GM13977 (cell line): Measurements from ENCODE around the gene PSME1.

Source experiments
- DNase-seq: peaks from one replicate; pipeline ENCODE4 v3.0.0; 2012; ENCODE audit warnings: low spot score
- CTCF ChIP-seq: IDR thresholded peaks from 2 replicates; pipeline ENCODE4 v1.5.1; 2012; ENCODE audit warnings: mild to moderate bottlenecking, control low read depth; ENCODE audit not compliant: insufficient read depth; ENCODE audit errors: extremely low read depth, missing control alignments
- in situ Hi-C: fragments of 300-500 bp; cut with MboI; formaldehyde crosslinking; loops from one replicate; pipeline ENCODE4 v1.12.0; 2022; ENCODE audit warnings: low sequenced_read_pairs, low pct_unique_long_range_greater_than_20kb, mixed read lengths, inconsistent platforms; ENCODE audit not compliant: unreplicated experiment

PSME1 gene

GRCh38 chr14:24093207-24093900, 42.6 kb upstream of the PSME1 start:
- in situ Hi-C loops = loop anchor here (25.0 kb wide), 1 partner anchor 106 kb away; the partner anchor contains the start of gene DHRS4L2
- TF ChIP-seq CTCF = no peak
- no peak for DNase-seq

GRCh38 chr14:24093901-24094840, 41.8 kb upstream of the PSME1 start, which contains the start of gene PCK2:
TSS of gene PCK2 (plus strand) at chr14:24094311. CDS start at chr14:24094406, 95 bp downstream.
- peak; percentile 92 for DNase-seq
- TF ChIP-seq CTCF = no peak
- in situ Hi-C loops = loop anchor here (25.0 kb wide), 1 partner anchor 107 kb away; the partner anchor contains the start of gene DHRS4L2

- TF ChIP-seq CTCF = no peak
- in situ Hi-C loops = loop anchor here (25.0 kb wide), 1 partner anchor 108 kb away; the partner anchor contains the start of gene DHRS4L2
- DNase-seq = no peak
These were observed 41.1 kb upstream of the PSME1 start for GRCh38 chr14:24094841-24095270.

GRCh38 chr14:24095271-24096068, 40.5 kb upstream of the PSME1 start:
- TF ChIP-seq CTCF = no peak
- in situ Hi-C loops = loop anchor here (25.0 kb wide), 1 partner anchor 108 kb away; the partner anchor contains the start of gene DHRS4L2
- peak; percentile 97 for DNase-seq

- in situ Hi-C loops = loop anchor here (25.0 kb wide), 1 partner anchor 109 kb away; the partner anchor contains the start of gene DHRS4L2
These were observed 39.3 kb upstream of the PSME1 start for GRCh38 chr14:24096545-24097181.

More at GRCh38 chr14:24096545-24097181, 39.3 kb upstream of the PSME1 start:
- no peak for DNase-seq
- TF ChIP-seq CTCF = no peak
